Lung (tissue), 12 donors: ENCODE measurements around the gene ATG7. TPM values are rescaled to one million over a fixed set of nuclear protein-coding genes. Genes with fewer than 3 reads are reported as not detected.

Source experiments
- ATAC-seq: fragments of 200-7000 bp; cut with Tn5 transposase; one replicate; pipeline ENCODE4 v1.9.1; 2020; ENCODE audit warnings: moderate number of reproducible peaks; ENCODE audit not compliant: insufficient read depth, low FRiP score
- DNase-seq, 3 donors: peaks; one replicate each; pipeline ENCODE4 v3.0.0-alpha.2; 2013 to 2017
- H3K27ac ChIP-seq, 2 donors: one replicate each; pipeline ENCODE4 v1.5.1; 2013; ENCODE audit warnings: mild to moderate bottlenecking in 2 of 2, moderate library complexity in 2 of 2, control low read depth in 1 of 2, inconsistent platforms in 1 of 2, low read depth in 1 of 2, low read length in 1 of 2
- H3K27me3 ChIP-seq, 3 donors: one replicate each; pipeline ENCODE4 v1.5.1; 2013; ENCODE audit warnings: low read length in 2 of 3; ENCODE audit not compliant: control insufficient read depth in 3 of 3, insufficient read depth in 3 of 3
- H3K36me3 ChIP-seq, 4 donors: one replicate each; pipeline ENCODE4 v1.5.1; 2013; ENCODE audit warnings: low read length in 4 of 4, mild to moderate bottlenecking in 1 of 4, moderate library complexity in 1 of 4; ENCODE audit not compliant: control insufficient read depth in 4 of 4, insufficient read depth in 4 of 4
- H3K4me1 ChIP-seq, 5 donors: one replicate each; pipeline ENCODE4 v1.5.1; 2013; ENCODE audit warnings: low read length in 5 of 5, mild to moderate bottlenecking in 2 of 5, moderate library complexity in 1 of 5; ENCODE audit not compliant: control insufficient read depth in 5 of 5, insufficient read depth in 5 of 5
- H3K4me3 ChIP-seq: one replicate; pipeline ENCODE4 v1.5.1; 2013; ENCODE audit warnings: mild to moderate bottlenecking, control low read depth, moderate library complexity
- H3K9ac ChIP-seq, 2 donors: one replicate each; pipeline ENCODE4 v1.5.1; 2013; ENCODE audit warnings: low read length in 2 of 2, control low read depth in 1 of 2; ENCODE audit not compliant: insufficient read depth in 1 of 2
- H3K9me3 ChIP-seq, 4 donors: one replicate each; pipeline ENCODE4 v1.5.1; 2013; ENCODE audit warnings: low read length in 3 of 4, mild to moderate bottlenecking in 1 of 4, moderate library complexity in 1 of 4; ENCODE audit not compliant: control insufficient read depth in 4 of 4, insufficient read depth in 3 of 4
- WGBS, 2 donors: extraction: QIAGEN DNeasy Blood & Tissue Kit; methylation state at CpG; one replicate each; pipeline ENCODE4 v1.1.7; 2013; 5-methylcytosine and 5-hydroxymethylcytosine counted together
- polyA plus RNA-seq, 2 donors: library from polyadenylated mRNA; stranded (reverse); fragments of 200-250 nt; gene quantifications; one replicate each; pipeline ENCODE4 v1.2.1, GENCODE V29; 2013
- total RNA-seq, 2 donors: library from RNA; depleted of rRNA in 1 of 2; stranded (reverse); fragments of >200 nt in 1 of 2; gene quantifications; one replicate each; pipeline ENCODE4 v1.2.1, GENCODE V29; 2014 to 2021
- TF ChIP-seq, protein P1 (sequence below): IDR thresholded peaks from 2 replicates; pipeline ENCODE4 v1.5.1; 2012; ENCODE audit warnings: mild to moderate bottlenecking; ENCODE audit errors: control extremely low read depth, extremely low read depth
- donor health status: control.
- donor health status: control.
- donor health status: Bipolar disorder and iron deficiency.
- donor health status: healthy.
- donor health status: DM: yes; HTN: yes; CAD: no.

The ATG7 gene
- total and polyA plus RNA-seq, 4 donors: 11.2 to 72.0 (median 53.3) TPM

DNA sequence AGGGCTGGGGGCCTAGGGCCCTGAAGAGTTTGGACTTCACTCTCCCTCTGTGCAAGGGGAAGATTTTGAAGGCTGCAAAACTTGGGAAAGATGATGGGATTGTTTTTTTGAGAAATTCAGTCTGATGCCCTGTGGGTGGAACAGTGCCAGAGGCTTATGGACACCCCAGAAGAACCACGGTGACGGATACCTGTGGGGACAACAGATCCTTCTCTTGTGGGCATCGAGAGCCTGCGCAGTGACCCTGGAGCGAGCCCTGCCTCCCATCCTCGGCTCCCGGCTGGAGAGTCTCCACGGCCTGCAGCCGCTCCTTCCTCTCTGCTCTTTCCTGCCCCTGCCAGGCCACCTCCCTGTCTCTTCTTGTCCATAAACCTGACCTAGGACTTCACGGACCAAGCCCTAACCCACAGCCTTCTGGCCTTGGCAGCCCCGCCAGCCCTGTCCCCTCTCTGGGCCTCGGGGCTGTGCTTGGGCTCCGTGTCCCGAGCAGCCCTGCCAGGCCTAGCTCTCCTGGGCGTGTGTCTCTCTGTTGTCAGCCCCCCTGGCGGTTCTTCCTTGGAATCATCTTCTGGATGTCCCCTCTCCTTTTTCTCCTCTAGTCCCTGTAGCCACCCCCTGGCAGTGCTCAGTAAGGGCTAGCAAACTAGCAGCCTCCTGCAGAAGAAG, 273.1 kb downstream of the ATG7 start:
- H3K9ac ChIP-seq: no peak overlapping the region
- H3K36me3 ChIP-seq: no peaks in the 10 kb centered on the region
- H3K9me3 ChIP-seq: peaks cover 0 to 2% (median 0%) of the 10 kb centered on the region in 4 donors
- peaks cover 0 to 34% (median 9%) of the 10 kb centered on the region in 5 donors for H3K4me1 ChIP-seq
- no peaks in the 10 kb centered on the region for H3K27me3 ChIP-seq
- 79 to 83% methylated on average over 16 of the region's 16 CpGs for WGBS, 2 donors
- H3K27ac ChIP-seq: peak overlapping the region in 1 of 2 donors; percentile 37
- TF ChIP-seq, protein P1, sequence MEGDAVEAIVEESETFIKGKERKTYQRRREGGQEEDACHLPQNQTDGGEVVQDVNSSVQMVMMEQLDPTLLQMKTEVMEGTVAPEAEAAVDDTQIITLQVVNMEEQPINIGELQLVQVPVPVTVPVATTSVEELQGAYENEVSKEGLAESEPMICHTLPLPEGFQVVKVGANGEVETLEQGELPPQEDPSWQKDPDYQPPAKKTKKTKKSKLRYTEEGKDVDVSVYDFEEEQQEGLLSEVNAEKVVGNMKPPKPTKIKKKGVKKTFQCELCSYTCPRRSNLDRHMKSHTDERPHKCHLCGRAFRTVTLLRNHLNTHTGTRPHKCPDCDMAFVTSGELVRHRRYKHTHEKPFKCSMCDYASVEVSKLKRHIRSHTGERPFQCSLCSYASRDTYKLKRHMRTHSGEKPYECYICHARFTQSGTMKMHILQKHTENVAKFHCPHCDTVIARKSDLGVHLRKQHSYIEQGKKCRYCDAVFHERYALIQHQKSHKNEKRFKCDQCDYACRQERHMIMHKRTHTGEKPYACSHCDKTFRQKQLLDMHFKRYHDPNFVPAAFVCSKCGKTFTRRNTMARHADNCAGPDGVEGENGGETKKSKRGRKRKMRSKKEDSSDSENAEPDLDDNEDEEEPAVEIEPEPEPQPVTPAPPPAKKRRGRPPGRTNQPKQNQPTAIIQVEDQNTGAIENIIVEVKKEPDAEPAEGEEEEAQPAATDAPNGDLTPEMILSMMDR: no peak
- no peak for ATAC-seq
- DNase-seq: peak in 1 of 3 donors; percentile 12
- H3K4me3 ChIP-seq: no peak overlapping the region

DNA sequence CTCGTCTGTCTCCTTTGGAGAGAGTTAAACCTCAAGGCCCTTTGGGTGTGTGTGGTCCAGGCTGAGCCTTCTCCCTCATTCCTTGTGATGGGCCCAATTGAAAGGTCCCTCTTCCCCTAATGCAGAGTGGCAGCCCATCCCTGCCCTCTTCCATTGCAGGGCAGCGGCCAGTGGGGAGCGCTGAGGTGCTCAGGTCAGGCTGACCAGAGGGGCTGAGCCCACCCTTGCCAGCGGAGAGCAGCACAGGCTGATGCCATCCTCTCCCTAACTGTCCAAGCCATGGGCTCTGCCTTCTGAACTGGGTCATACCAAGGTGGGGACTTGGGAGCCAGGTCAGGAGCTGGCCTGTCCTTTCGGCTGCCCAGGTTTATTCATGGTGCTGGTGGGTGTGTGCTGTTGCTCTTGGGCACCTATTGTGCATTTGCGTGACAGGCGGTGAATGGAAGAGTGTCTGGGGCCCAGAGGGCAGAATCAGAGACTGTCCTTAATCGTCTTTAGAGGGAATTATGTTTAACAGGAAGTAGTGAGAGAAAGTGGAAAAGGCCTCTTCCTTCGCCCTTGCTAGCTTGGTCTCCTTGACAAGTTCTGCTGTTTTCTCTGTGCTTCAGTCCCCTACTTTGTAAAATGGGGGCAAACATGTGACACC, 274.6 kb downstream of the ATG7 start:
- Histone ChIP-seq H3K9me3 (peaks cover 0 to 2% (median 0%) of the 10 kb centered on the region in 4 donors), H3K4me1 (peaks cover 0 to 32% (median 9%) of the 10 kb centered on the region in 5 donors), H3K36me3 (peaks cover 0 to 3% (median 0%) of the 10 kb centered on the region in 4 donors), H3K27ac (no peak overlapping the region), H3K9ac (no peak overlapping the region), H3K27me3 (no peaks in the 10 kb centered on the region), H3K4me3 (no peak overlapping the region)
- WGBS, 2 donors: 87 to 92% methylated on average over 9 of the region's 9 CpGs
- DNase-seq: peak in 1 of 3 donors; percentile 3
- ATAC-seq: no peak
- TF ChIP-seq, protein P1: no peak

DNA sequence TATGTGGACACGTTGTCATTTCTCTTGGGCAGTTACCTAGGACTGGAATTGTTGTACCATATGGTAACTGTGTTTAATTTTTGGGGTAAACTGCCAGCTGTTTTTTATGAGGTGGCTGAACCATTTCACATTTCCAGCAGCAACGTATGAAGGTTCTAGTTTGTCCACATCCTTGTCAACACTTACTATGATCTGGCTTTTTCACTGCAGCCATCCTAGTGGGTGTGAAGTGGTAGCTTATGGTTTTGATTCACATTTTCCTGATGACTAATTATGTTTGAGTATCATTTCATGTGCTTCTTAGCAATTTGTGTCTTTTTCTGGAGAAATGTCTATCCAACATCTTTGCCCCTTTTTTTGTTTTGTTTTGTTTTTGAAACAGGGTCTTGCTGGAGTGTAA, 275.3 kb downstream of the ATG7 start:
- Histone ChIP-seq H3K27me3 (no peaks in the 10 kb centered on the region), H3K27ac (no peak overlapping the region), H3K4me1 (peaks cover 0 to 28% (median 9%) of the 10 kb centered on the region in 5 donors), H3K4me3 (no peak overlapping the region), H3K36me3 (peaks cover 0 to 3% (median 0%) of the 10 kb centered on the region in 4 donors), H3K9ac (no peak overlapping the region), H3K9me3 (peaks cover 0 to 2% (median 0%) of the 10 kb centered on the region in 4 donors)
- ATAC-seq: no peak
- DNase-seq: no peak
- 86 to 89% methylated on average over 2 of the region's 2 CpGs for WGBS, 2 donors
- TF ChIP-seq, protein P1: no peak
